ENCODE data around the gene NLN. TPM values are rescaled to one million over a fixed set of nuclear protein-coding genes. Genes with fewer than 3 reads are reported as not detected.
"Not testable (repeated sequence)": the region's sequence is repeated elsewhere in the genome, so short reads cannot be mapped to it uniquely, and the experiment has no call there.

The NLN gene
- total RNA-seq (ENCODE audit: unreplicated experiment): 94.0 TPM
- long read RNA-seq, full-length matches to known transcripts: 7 of 14 reads
- long read RNA-seq, partial matches to known transcripts: 3 of 14 reads
- long read RNA-seq, other reads (novel, unspliced or antisense): 4 of 14 reads

GRCh38 chr5:65721720-65722574 is at the start of gene NLN, which contains the start of gene SGTB:
TSS of gene NLN (plus strand) at chr5:65722205. CDS start at chr5:65722374, 169 bp downstream.
TSS of gene SGTB (minus strand) at chr5:65722109. CDS start at chr5:65720807, 1,302 bp downstream.
- Mint-ChIP-seq H3K36me3 (ENCODE audit: unreplicated experiment) (peaks cover 7% of the 10 kb centered on the region), H3K27ac (ENCODE audit: unreplicated experiment) (peak within 1 kb of the TSS; percentile 100), H3K4me3 (ENCODE audit: unreplicated experiment) (peak within 1 kb of the TSS; percentile 100), H3K27me3 (ENCODE audit: unreplicated experiment) (peaks cover 5% of the 10 kb centered on the region), H3K9me3 (ENCODE audit: unreplicated experiment) (peaks cover 16% of the 10 kb centered on the region), H3K4me1 (ENCODE audit: low read depth, unreplicated experiment) (peaks cover 15% of the 10 kb centered on the region)
- TF ChIP-seq CTCF (IDR thresholded peaks at IDR 0.05; ENCODE audit: partially characterized antibody, unreplicated experiment): no peak
- peak; percentile 95 for DNase-seq

- no peak for DNase-seq
- Mint-ChIP-seq H3K4me3 (ENCODE audit: unreplicated experiment) (no peak overlapping the region), H3K27me3 (ENCODE audit: unreplicated experiment) (no peaks in the 10 kb centered on the region), H3K36me3 (ENCODE audit: unreplicated experiment) (no peaks in the 10 kb centered on the region), H3K9me3 (ENCODE audit: unreplicated experiment) (no peaks in the 10 kb centered on the region), H3K27ac (ENCODE audit: unreplicated experiment) (no peak overlapping the region), H3K4me1 (ENCODE audit: low read depth, unreplicated experiment) (no peaks in the 10 kb centered on the region)
- no peak for TF ChIP-seq CTCF (IDR thresholded peaks at IDR 0.05; ENCODE audit: partially characterized antibody, unreplicated experiment)
Measured at GRCh38 chr5:65672796-65673195, 49.2 kb upstream of the NLN start.

- Mint-ChIP-seq H3K9me3 (ENCODE audit: unreplicated experiment) (no peaks in the 10 kb centered on the region), H3K36me3 (ENCODE audit: unreplicated experiment) (no peaks in the 10 kb centered on the region), H3K4me1 (ENCODE audit: low read depth, unreplicated experiment) (no peaks in the 10 kb centered on the region), H3K27ac (ENCODE audit: unreplicated experiment) (no peak overlapping the region), H3K27me3 (ENCODE audit: unreplicated experiment) (no peaks in the 10 kb centered on the region), H3K4me3 (ENCODE audit: unreplicated experiment) (no peak overlapping the region)
- TF ChIP-seq CTCF (IDR thresholded peaks at IDR 0.05; ENCODE audit: partially characterized antibody, unreplicated experiment): no peak
- no peak for DNase-seq
Measured at GRCh38 chr5:65674749-65675148, 47.3 kb upstream of the NLN start.

GRCh38 chr5:65676056-65676455 is 45.9 kb upstream of the NLN start:
- not testable (repeated sequence) for H3K4me1 Mint-ChIP-seq (ENCODE audit: low read depth, unreplicated experiment)

GRCh38 chr5:65682148-65682547 is 39.9 kb upstream of the NLN start:
- H3K4me3 Mint-ChIP-seq (ENCODE audit: unreplicated experiment): no peak overlapping the region
- H3K4me1 Mint-ChIP-seq (ENCODE audit: low read depth, unreplicated experiment): no peaks in the 10 kb centered on the region
- peaks cover 2% of the 10 kb centered on the region for H3K9me3 Mint-ChIP-seq (ENCODE audit: unreplicated experiment)
- TF ChIP-seq CTCF (IDR thresholded peaks at IDR 0.05; ENCODE audit: partially characterized antibody, unreplicated experiment): no peak
- no peak overlapping the region for H3K27ac Mint-ChIP-seq (ENCODE audit: unreplicated experiment)
- peaks cover 4% of the 10 kb centered on the region for H3K36me3 Mint-ChIP-seq (ENCODE audit: unreplicated experiment)
- H3K27me3 Mint-ChIP-seq (ENCODE audit: unreplicated experiment): peaks cover 2% of the 10 kb centered on the region
- no peak for DNase-seq

More at GRCh38 chr5:65676056-65676455, 45.9 kb upstream of the NLN start:
- H3K27me3 Mint-ChIP-seq (ENCODE audit: unreplicated experiment); H3K4me3 Mint-ChIP-seq (ENCODE audit: unreplicated experiment); DNase-seq; H3K36me3 Mint-ChIP-seq (ENCODE audit: unreplicated experiment); H3K27ac Mint-ChIP-seq (ENCODE audit: unreplicated experiment); H3K9me3 Mint-ChIP-seq (ENCODE audit: unreplicated experiment): not testable (repeated sequence)

Measured in glutamatergic neuron (in vitro differentiated cells).